ENCODE measurements around the gene ANXA1.

ANXA1 gene

DNA sequence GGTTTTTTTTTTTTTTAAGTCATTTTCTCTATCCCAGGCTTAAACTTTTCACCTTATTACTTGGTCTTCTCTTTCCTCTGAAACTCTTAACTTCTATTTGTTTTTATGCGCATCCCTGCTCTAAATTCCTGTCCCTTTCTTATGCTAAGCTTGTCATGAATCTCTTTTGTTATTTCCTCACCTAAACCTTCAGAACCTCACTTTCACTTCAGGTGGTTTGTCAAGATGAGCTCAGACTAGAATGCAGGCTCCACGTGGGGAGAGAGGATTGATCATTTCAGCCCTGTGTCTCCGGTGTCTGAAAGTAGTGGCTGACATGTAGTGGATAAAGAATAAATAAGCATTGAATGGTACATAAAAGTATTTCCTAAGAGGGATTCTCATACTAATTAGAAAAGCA is 63.6 kb downstream of the ANXA1 start:
- no peak for DNase-seq

DNA sequence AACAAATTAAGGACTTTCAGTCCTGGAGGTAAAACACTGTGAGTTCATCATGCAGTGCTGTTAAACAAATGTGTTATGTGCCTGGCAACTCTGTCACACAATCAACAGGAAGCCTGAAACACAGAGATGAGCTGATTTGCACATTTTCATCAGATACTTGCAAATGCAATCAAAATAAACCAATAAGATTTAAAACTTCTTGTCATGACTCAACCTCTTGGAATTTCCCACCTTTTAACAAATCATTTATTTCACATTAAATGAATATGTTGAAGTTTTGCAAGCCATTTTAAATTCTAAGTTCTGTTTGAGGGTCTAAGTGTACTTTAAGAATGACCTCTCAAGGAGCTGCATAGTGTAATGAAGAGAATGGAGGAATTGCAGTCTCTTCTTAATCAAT is 64.4 kb downstream of the ANXA1 start:
- no peak for DNase-seq

Measured in OCI-M1 (cell line).